Heart left ventricle (tissue), 13 donors: Measurements from ENCODE around the gene TMEM243.

Experiments
- CTCF ChIP-seq, 12 donors: fragments of 200-600 bp; sonication (generic) in 4 of 12; IDR thresholded peaks; one replicate each; pipeline versions ENCODE4 v1.5.0 to v1.8.0; 2018 to 2022; ENCODE audit warnings: antibody characterized with exemption in 12 of 12, mild to moderate bottlenecking in 5 of 12
- POLR2A ChIP-seq, 2 donors: fragments of 450-650 bp; IDR thresholded peaks; one replicate each; pipeline ENCODE4 v1.6.1; 2017; ENCODE audit warnings: antibody characterized with exemption in 2 of 2, mild to moderate bottlenecking in 2 of 2, moderate library complexity in 2 of 2
- donor health status: ischemic (EF 13 %, LVEDD 7.1; RV severe dilation, severe dysfunction).
- donor health status: DM: no; HTN: yes; CAD: no.
- donor health status: DM: no; HTN: no; CAD: no.
- donor health status: ischemic (EF 25% LVEDD 6.9; RV normal size, moderate dysfunction).
- donor health status: ischemic (EF 25% LVEDD 5.7; RV mildly dilated, moderate dysfunction).
- donor health status: ischemic (EF 35%, LVEDD 5.7; RV mildly dilated, moderate dysfunction).
- donor health status: nonischemic (EF 11% LVEDD 7.7; RV severe dilation, severe dysfunction).
- donor health status: DM: yes; HTN: yes; CAD: no.
- donor health status: PGD.
- donor health status: ischemic (EF 29% LVEDD 5.4; RV normal size, mild dysfunction).
- donor health status: nonischemic (EF 23%, LVEDD 6.1; RV moderate dilation, normal function).

- no peak for TF ChIP-seq CTCF (IDR thresholded peaks at IDR 0.05)
- TF ChIP-seq POLR2A (IDR thresholded peaks at IDR 0.05): no peak
These were observed 26.6 kb downstream of the TMEM243 start for GRCh38 chr7:87192784-87193487.
